DMS153 treated with DMSO at 0.1 percent for 48 hours (cell line): ENCODE data around the gene CIDEB.

ENCODE experiments used
- DNase-seq: peaks from one replicate; lab custom pipeline; 2025; ENCODE audit not compliant: unreplicated experiment; lab: John Stamatoyannopoulos, UW

The CIDEB gene

GRCh38 chr14:24255931-24256711, 51.7 kb downstream of the CIDEB start:
- DNase-seq, result no peak

GRCh38 chr14:24255438-24255837, 52.3 kb downstream of the CIDEB start:
- no peak for DNase-seq
